Esophagus muscularis mucosa (tissue), 4 donors: ENCODE results near the gene CR1L. TPM values are rescaled to one million over a fixed set of nuclear protein-coding genes. Genes with fewer than 3 reads are reported as not detected.

Source experiments
- DNase-seq: peaks from one replicate; pipeline ENCODE4 v3.0.0-alpha.2; 2017; ENCODE audit errors: extremely low spot score
- H3K27ac ChIP-seq, 4 donors: fragments of 200-600 bp; sonication (generic); replicated peaks in 1 of 4; 1 replicate in 3 of 4; 2 replicates in 1 of 4; pipeline ENCODE4 v1.5.1; 2016 to 2019; ENCODE audit warnings: mild to moderate bottlenecking in 1 of 4
- H3K27me3 ChIP-seq, 4 donors: fragments of 200-600 bp; sonication (generic); one replicate each; pipeline versions ENCODE4 v1.5.1 to v1.6.0; 2016 to 2019
- H3K36me3 ChIP-seq, 4 donors: fragments of 200-600 bp; sonication (generic); one replicate each; pipeline ENCODE4 v1.5.1; 2016 to 2019
- H3K4me1 ChIP-seq, 4 donors: fragments of 200-600 bp; sonication (generic); one replicate each; pipeline ENCODE4 v1.5.1; 2016 to 2019
- H3K4me3 ChIP-seq, 4 donors: fragments of 200-600 bp; sonication (generic); 1 replicate in 2 of 4; 2 replicates in 2 of 4; pipeline ENCODE4 v1.5.1; 2016 to 2019; ENCODE audit warnings: mild to moderate bottlenecking in 4 of 4, moderate library complexity in 1 of 4
- H3K9me3 ChIP-seq, 4 donors: fragments of 200-600 bp; sonication (generic); 1 replicate in 3 of 4; 2 replicates in 1 of 4; pipeline ENCODE4 v1.5.1; 2016 to 2019
- EP300 ChIP-seq: sonication (generic); formaldehyde crosslinking; IDR thresholded peaks from one replicate; pipeline ENCODE4 v1.6.1; 2017; ENCODE audit warnings: antibody characterized with exemption
- POLR2A ChIP-seq: fragments of 450-650 bp; IDR thresholded peaks from one replicate; pipeline ENCODE4 v1.6.1; 2017; ENCODE audit warnings: antibody characterized with exemption, moderate library complexity, mild to moderate bottlenecking, low read depth
- POLR2AphosphoS5 ChIP-seq, 2 donors: sonication (generic); formaldehyde crosslinking; IDR thresholded peaks; one replicate each; pipeline ENCODE4 v1.6.1; 2017; ENCODE audit warnings: antibody characterized with exemption in 2 of 2
- WGBS: methylation state at CpG from one replicate; pipeline ENCODE4 v1.1.5; 2018; 5-methylcytosine and 5-hydroxymethylcytosine counted together
- intact Hi-C: fragments of 100-400 bp; cut with DNase I; formaldehyde crosslinking; loops from one replicate; pipeline ENCODE4 v1.15.1; 2023
- total RNA-seq, 4 donors: library from RNA; depleted of rRNA; stranded (reverse); fragments of >200 nt; gene quantifications; one replicate each; pipeline versions ENCODE4 v1.1.0 to v1.2.1, GENCODE V29; 2016
- TF ChIP-seq, protein P1 (sequence below), 3 experiments: fragments of 200-600 bp in 2 of 3; fragments of 450-650 bp in 1 of 3; sonication (generic) in 2 of 3; IDR thresholded peaks; one replicate each; pipeline ENCODE4 v1.5.1; 2017 to 2019; ENCODE audit warnings: antibody characterized with exemption in 3 of 3, mild to moderate bottlenecking in 2 of 3, moderate library complexity in 1 of 3

Gene CR1L
- total RNA-seq, 4 donors from 2014 or later = not detected

DNA sequence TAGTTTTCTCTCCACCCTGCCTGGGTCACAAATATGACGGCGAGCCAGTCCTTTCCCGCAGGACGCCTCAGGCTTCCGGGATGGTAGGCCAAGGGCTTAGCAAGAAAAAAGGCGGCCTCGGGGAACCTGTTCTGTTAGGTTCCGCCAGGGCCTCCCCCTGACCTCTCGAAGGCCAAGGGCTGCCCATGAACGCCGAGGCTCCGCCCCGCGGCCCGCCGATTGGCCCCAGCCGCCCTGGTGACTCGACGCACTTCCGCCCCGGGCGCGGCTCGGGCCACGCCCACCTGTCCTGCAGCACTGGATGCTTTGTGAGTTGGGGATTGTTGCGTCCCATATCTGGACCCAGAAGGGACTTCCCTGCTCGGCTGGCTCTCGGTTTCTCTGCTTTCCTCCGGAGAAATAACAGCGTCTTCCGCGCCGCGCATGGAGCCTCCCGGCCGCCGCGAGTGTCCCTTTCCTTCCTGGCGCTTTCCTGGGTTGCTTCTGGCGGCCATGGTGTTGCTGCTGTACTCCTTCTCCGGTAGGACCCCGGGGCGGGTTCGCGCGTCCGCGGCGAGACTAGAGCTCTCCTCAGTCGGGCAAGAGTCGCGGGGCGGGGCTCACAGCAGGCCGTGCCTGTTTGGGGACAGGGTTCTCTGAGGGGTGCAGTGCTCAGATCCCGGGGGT lies 107.0 kb downstream of the CR1L start, which contains the start of gene CD46:
CD46 (plus strand) TSS at position 265 of the 666 bp plus-strand sequence; CDS start at position 424, 159 bp downstream.
- H3K4me3 ChIP-seq = peak within 1 kb of the TSS; percentile 75 to 93 (median 88)
- intact Hi-C loops = loop anchor here (5.0 kb wide), 2 partner anchors 45 to 120 kb away; no protein-coding TSS in a partner anchor
- H3K27ac ChIP-seq = peak within 1 kb of the TSS; percentile 88 to 91 (median 89)
- H3K4me1 ChIP-seq = peaks cover 42 to 51% (median 47%) of the 10 kb centered on the region in 4 donors
- H3K36me3 ChIP-seq = peaks cover 0 to under 1% (median 0%) of the 10 kb centered on the region in 4 donors
- no peaks in the 10 kb centered on the region for H3K27me3 ChIP-seq
- TF ChIP-seq, protein P1, sequence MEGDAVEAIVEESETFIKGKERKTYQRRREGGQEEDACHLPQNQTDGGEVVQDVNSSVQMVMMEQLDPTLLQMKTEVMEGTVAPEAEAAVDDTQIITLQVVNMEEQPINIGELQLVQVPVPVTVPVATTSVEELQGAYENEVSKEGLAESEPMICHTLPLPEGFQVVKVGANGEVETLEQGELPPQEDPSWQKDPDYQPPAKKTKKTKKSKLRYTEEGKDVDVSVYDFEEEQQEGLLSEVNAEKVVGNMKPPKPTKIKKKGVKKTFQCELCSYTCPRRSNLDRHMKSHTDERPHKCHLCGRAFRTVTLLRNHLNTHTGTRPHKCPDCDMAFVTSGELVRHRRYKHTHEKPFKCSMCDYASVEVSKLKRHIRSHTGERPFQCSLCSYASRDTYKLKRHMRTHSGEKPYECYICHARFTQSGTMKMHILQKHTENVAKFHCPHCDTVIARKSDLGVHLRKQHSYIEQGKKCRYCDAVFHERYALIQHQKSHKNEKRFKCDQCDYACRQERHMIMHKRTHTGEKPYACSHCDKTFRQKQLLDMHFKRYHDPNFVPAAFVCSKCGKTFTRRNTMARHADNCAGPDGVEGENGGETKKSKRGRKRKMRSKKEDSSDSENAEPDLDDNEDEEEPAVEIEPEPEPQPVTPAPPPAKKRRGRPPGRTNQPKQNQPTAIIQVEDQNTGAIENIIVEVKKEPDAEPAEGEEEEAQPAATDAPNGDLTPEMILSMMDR (IDR thresholded peaks at IDR 0.05) = peak in 1 of 3 experiments; percentile 10
- TF ChIP-seq POLR2A (peak; percentile 44), POLR2AphosphoS5 (IDR thresholded peaks at IDR 0.05) (peak; percentile 93 to 97), EP300 (peak; percentile 71)
- 1% methylated on average over 8 of the region's 55 CpGs for WGBS
- peak; percentile 99 for DNase-seq
- no peaks in the 10 kb centered on the region for H3K9me3 ChIP-seq

DNA sequence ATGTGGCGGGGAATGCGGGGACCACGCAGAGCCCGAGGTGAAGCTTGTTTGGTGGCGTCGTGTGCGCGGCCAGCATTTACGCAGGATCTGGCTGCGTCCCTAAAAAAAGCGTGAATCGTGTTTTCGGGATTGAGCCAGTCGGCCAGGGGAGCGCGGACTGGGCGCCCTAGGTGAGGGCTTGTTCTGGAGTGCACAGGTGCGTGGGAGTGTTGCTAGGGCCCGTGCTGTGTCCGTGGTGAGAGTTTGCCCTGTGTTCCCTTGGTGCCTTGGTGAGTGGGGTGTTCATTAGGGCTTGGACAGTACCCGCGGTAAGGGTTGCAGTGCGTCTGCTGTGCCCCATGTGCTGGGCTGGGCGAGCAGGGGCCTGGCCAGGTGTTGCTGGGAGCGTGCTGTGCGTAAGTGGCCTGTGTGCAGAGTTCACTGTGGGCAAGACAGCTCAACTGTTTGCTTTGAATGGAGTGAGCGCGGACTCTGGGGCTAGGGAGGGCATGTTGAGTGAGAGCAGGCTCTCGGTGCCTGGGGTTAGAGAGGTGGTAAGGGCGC lies 107.6 kb downstream of the CR1L start:
- intact Hi-C loops = loop anchor here (5.0 kb wide), 2 partner anchors 45 to 120 kb away; no protein-coding TSS in a partner anchor
- Histone ChIP-seq H3K27me3 (no peaks in the 10 kb centered on the region), H3K9me3 (no peaks in the 10 kb centered on the region), H3K4me3 (peak overlapping the region; percentile 75 to 93 (median 88)), H3K36me3 (peaks cover 1 to 7% (median 4%) of the 10 kb centered on the region in 4 donors), H3K27ac (peak overlapping the region; percentile 88 to 91 (median 89)), H3K4me1 (peaks cover 42 to 51% (median 47%) of the 10 kb centered on the region in 4 donors)
- WGBS = under 1% methylated on average over 8 of the region's 30 CpGs
- TF ChIP-seq EP300 (no peak), POLR2AphosphoS5 (IDR thresholded peaks at IDR 0.05) (no peak), POLR2A (no peak)
- TF ChIP-seq, protein P1 (IDR thresholded peaks at IDR 0.05) = no peak
- DNase-seq = no peak

DNA sequence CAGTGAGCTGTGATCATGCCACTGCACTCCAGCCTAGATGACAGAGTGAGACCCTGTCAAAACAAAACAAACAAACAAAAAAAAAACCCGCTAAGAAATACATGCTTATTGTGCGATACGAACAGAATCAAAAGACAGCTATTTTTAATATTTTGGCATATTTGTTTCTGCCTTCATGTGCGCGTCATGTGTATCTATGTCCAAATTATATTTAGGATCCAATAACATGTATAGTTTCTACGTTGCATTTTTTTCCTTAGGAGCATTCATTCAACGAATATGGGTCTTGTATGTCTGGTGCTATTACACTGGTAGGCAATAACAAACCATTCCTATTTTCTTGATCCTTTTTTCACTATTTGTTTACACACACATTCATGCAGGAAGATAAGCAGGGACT lies 108.7 kb downstream of the CR1L start:
- DNase-seq = no peak
- H3K27me3 ChIP-seq = no peaks in the 10 kb centered on the region
- H3K4me1 ChIP-seq = peaks cover 42 to 51% (median 47%) of the 10 kb centered on the region in 4 donors
- H3K4me3 ChIP-seq = peak overlapping the region in 2 of 4 donors; percentile 86 to 93
- WGBS = 81% methylated on average over 7 of the region's 7 CpGs
- no peaks in the 10 kb centered on the region for H3K9me3 ChIP-seq
- TF ChIP-seq POLR2A = no peak
- intact Hi-C loops = loop anchor here (5.0 kb wide), 2 partner anchors 44 to 119 kb away; no protein-coding TSS in a partner anchor
- H3K36me3 ChIP-seq = peaks cover 5 to 17% (median 12%) of the 10 kb centered on the region in 4 donors
- H3K27ac ChIP-seq = no peak overlapping the region

DNA sequence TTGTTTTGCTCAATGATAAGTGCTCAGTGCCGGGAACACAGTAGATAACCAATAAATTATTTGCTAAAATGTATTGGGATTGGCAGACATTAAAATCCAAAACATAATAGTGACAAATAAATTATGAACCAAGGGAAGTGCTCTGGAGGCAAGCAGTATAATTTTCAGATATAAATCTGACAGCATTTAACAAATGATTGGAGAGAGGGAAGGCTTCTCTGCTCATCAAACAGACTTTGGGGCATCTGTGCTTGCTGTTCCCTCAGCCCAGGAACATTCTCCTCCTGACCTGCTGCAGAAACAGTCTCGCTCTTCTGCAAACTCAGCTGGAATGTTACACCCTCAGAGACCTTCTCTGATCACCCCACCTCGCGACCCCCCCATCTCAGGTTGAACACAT lies 109.1 kb downstream of the CR1L start:
- Histone ChIP-seq H3K4me1 (peaks cover 42 to 51% (median 47%) of the 10 kb centered on the region in 4 donors), H3K27me3 (no peaks in the 10 kb centered on the region), H3K9me3 (no peaks in the 10 kb centered on the region), H3K4me3 (no peak overlapping the region), H3K36me3 (peaks cover 5 to 21% (median 16%) of the 10 kb centered on the region in 4 donors), H3K27ac (no peak overlapping the region)
- TF ChIP-seq POLR2A = no peak
- no peak for TF ChIP-seq POLR2AphosphoS5 (IDR thresholded peaks at IDR 0.05)
- TF ChIP-seq EP300 = no peak
- TF ChIP-seq, protein P1 (IDR thresholded peaks at IDR 0.05) = no peak
- WGBS = 63% methylated on average over 4 of the region's 4 CpGs
- DNase-seq = no peak
- intact Hi-C loops = loop anchor here (5.0 kb wide), 2 partner anchors 43 to 118 kb away; no protein-coding TSS in a partner anchor
